Stimulated activated naive CD8-positive, alpha-beta T cell treated with anti-CD3 and anti-CD28 coated beads, Interleukin-15, amount 100 ng/mL, for 72 hours (primary cell): Measurements from ENCODE around the gene TNS1.

Source experiments
- ATAC-seq: fragments of 150-1000 bp; cut with Tn5 transposase; 2 replicates; pipeline ENCODE4 v1.10.0; 2021; ENCODE audit warnings: mild to moderate bottlenecking, moderate library complexity
- DNase-seq, 2 donors: peaks; one replicate each; pipeline ENCODE4 v3.0.0; 2021 to 2022
- H3K27ac Mint-ChIP-seq, 2 donors: one replicate each; pipeline ENCODE4 v1.8.0; 2022; ENCODE audit warnings: mild to moderate bottlenecking in 2 of 2, mixed read lengths in 2 of 2, moderate library complexity in 2 of 2
- H3K27me3 Mint-ChIP-seq: one replicate; pipeline ENCODE4 v1.8.0; 2022; ENCODE audit warnings: mixed read lengths
- H3K4me1 Mint-ChIP-seq: one replicate; pipeline ENCODE4 v1.8.0; 2022; ENCODE audit warnings: mild to moderate bottlenecking, mixed read lengths
- H3K4me3 Mint-ChIP-seq, 2 donors: one replicate each; pipeline ENCODE4 v1.8.0; 2022; ENCODE audit warnings: mild to moderate bottlenecking in 2 of 2, mixed read lengths in 2 of 2, moderate library complexity in 1 of 2
- H3K9me3 Mint-ChIP-seq, 2 donors: one replicate each; pipeline ENCODE4 v1.8.0; 2022; ENCODE audit warnings: mixed read lengths in 2 of 2

TNS1 gene

GRCh38 chr2:217999595-217999959, 3.2 kb downstream of the TNS1 start:
- Mint-ChIP-seq H3K27me3 (peaks cover 17% of the 10 kb centered on the region), H3K27ac (no peak overlapping the region), H3K4me3 (no peak overlapping the region), H3K9me3 (no peaks in the 10 kb centered on the region), H3K4me1 (peaks cover 9% of the 10 kb centered on the region)
- no peak for DNase-seq
- ATAC-seq, result no peak

- H3K27me3 Mint-ChIP-seq, result peaks cover 17% of the 10 kb centered on the region
- H3K27ac Mint-ChIP-seq, result no peak overlapping the region
- no peaks in the 10 kb centered on the region for H3K9me3 Mint-ChIP-seq
- H3K4me3 Mint-ChIP-seq, result no peak overlapping the region
- peaks cover 4% of the 10 kb centered on the region for H3K4me1 Mint-ChIP-seq
- ATAC-seq, result no peak
- DNase-seq, result no peak
Observed at GRCh38 chr2:217998926-217999594, 3.7 kb downstream of the TNS1 start.

- Mint-ChIP-seq H3K4me3 (no peak overlapping the region), H3K27ac (no peak overlapping the region), H3K9me3 (no peaks in the 10 kb centered on the region), H3K27me3 (peaks cover 13% of the 10 kb centered on the region), H3K4me1 (no peaks in the 10 kb centered on the region)
- DNase-seq (no peak), ATAC-seq (no peak)
Observed at GRCh38 chr2:217997510-217997909, 5.3 kb downstream of the TNS1 start.

- Mint-ChIP-seq H3K9me3 (no peaks in the 10 kb centered on the region), H3K4me1 (no peaks in the 10 kb centered on the region), H3K27ac (no peak overlapping the region), H3K4me3 (no peak overlapping the region), H3K27me3 (peaks cover 16% of the 10 kb centered on the region)
- ATAC-seq (no peak), DNase-seq (no peak)
Observed at GRCh38 chr2:217996361-217996760, 6.4 kb downstream of the TNS1 start.

- no peak overlapping the region for H3K27ac Mint-ChIP-seq
- no peaks in the 10 kb centered on the region for H3K9me3 Mint-ChIP-seq
- DNase-seq, result no peak
- H3K4me3 Mint-ChIP-seq, result no peak overlapping the region
- no peaks in the 10 kb centered on the region for H3K4me1 Mint-ChIP-seq
- peaks cover 13% of the 10 kb centered on the region for H3K27me3 Mint-ChIP-seq
- no peak for ATAC-seq
Observed at GRCh38 chr2:217995731-217996231, 7.0 kb downstream of the TNS1 start.

- Mint-ChIP-seq H3K4me1 (no peaks in the 10 kb centered on the region), H3K27ac (no peak overlapping the region), H3K9me3 (no peaks in the 10 kb centered on the region), H3K4me3 (no peak overlapping the region), H3K27me3 (peaks cover 13% of the 10 kb centered on the region)
- no peak for ATAC-seq
- DNase-seq, result no peak
Observed at GRCh38 chr2:217994776-217995274, 8.0 kb downstream of the TNS1 start.

- ATAC-seq, result peak; percentile 65
- H3K27ac Mint-ChIP-seq, result no peak overlapping the region
- H3K4me1 Mint-ChIP-seq, result no peaks in the 10 kb centered on the region
- no peaks in the 10 kb centered on the region for H3K9me3 Mint-ChIP-seq
- peaks cover 16% of the 10 kb centered on the region for H3K27me3 Mint-ChIP-seq
- peak; percentile 52 to 53 for DNase-seq
- H3K4me3 Mint-ChIP-seq, result no peak overlapping the region
Observed at GRCh38 chr2:217993817-217994463, 8.9 kb downstream of the TNS1 start.

- no peak overlapping the region for H3K27ac Mint-ChIP-seq
- DNase-seq, result no peak
- no peaks in the 10 kb centered on the region for H3K9me3 Mint-ChIP-seq
- peaks cover 21% of the 10 kb centered on the region for H3K27me3 Mint-ChIP-seq
- no peak overlapping the region for H3K4me3 Mint-ChIP-seq
- H3K4me1 Mint-ChIP-seq, result no peaks in the 10 kb centered on the region
- no peak for ATAC-seq
Observed at GRCh38 chr2:217993138-217993537, 9.7 kb downstream of the TNS1 start.

- Mint-ChIP-seq H3K27me3 (peaks cover 21% of the 10 kb centered on the region), H3K4me1 (no peaks in the 10 kb centered on the region), H3K27ac (no peak overlapping the region), H3K4me3 (no peak overlapping the region), H3K9me3 (no peaks in the 10 kb centered on the region)
- ATAC-seq (no peak), DNase-seq (no peak)
Observed at GRCh38 chr2:217992061-217992460, 10.7 kb downstream of the TNS1 start.

GRCh38 chr2:217990791-217991465, 11.9 kb downstream of the TNS1 start:
- no peak for ATAC-seq
- Mint-ChIP-seq H3K4me3 (no peak overlapping the region), H3K27me3 (peaks cover 21% of the 10 kb centered on the region), H3K4me1 (no peaks in the 10 kb centered on the region), H3K9me3 (no peaks in the 10 kb centered on the region), H3K27ac (no peak overlapping the region)
- DNase-seq, result no peak

- H3K9me3 Mint-ChIP-seq, result no peaks in the 10 kb centered on the region
- H3K27ac Mint-ChIP-seq, result no peak overlapping the region
- ATAC-seq, result no peak
- no peak for DNase-seq
- no peaks in the 10 kb centered on the region for H3K4me1 Mint-ChIP-seq
- peaks cover 21% of the 10 kb centered on the region for H3K27me3 Mint-ChIP-seq
- no peak overlapping the region for H3K4me3 Mint-ChIP-seq
Observed at GRCh38 chr2:217990389-217990788, 12.4 kb downstream of the TNS1 start.

- no peaks in the 10 kb centered on the region for H3K4me1 Mint-ChIP-seq
- DNase-seq (no peak), ATAC-seq (no peak)
- H3K27ac Mint-ChIP-seq, result no peak overlapping the region
- H3K9me3 Mint-ChIP-seq, result no peaks in the 10 kb centered on the region
- H3K4me3 Mint-ChIP-seq, result no peak overlapping the region
- peaks cover 21% of the 10 kb centered on the region for H3K27me3 Mint-ChIP-seq
Observed at GRCh38 chr2:217989221-217989948, 13.4 kb downstream of the TNS1 start.

GRCh38 chr2:217988840-217989204, 14.0 kb downstream of the TNS1 start:
- H3K4me1 Mint-ChIP-seq, result no peaks in the 10 kb centered on the region
- DNase-seq (no peak), ATAC-seq (peak; percentile 15)
- H3K4me3 Mint-ChIP-seq, result no peak overlapping the region
- peaks cover 21% of the 10 kb centered on the region for H3K27me3 Mint-ChIP-seq
- H3K9me3 Mint-ChIP-seq, result no peaks in the 10 kb centered on the region
- peak overlapping the region in 1 of 2 donors; percentile 1 for H3K27ac Mint-ChIP-seq

- DNase-seq (peak; percentile 61 to 71), ATAC-seq (peak; percentile 65)
- Mint-ChIP-seq H3K27me3 (peaks cover 21% of the 10 kb centered on the region), H3K4me3 (no peak overlapping the region), H3K4me1 (no peaks in the 10 kb centered on the region), H3K9me3 (no peaks in the 10 kb centered on the region), H3K27ac (no peak overlapping the region)
Observed at GRCh38 chr2:217988014-217988839, 14.6 kb downstream of the TNS1 start.

- DNase-seq, result no peak
- Mint-ChIP-seq H3K4me3 (no peak overlapping the region), H3K9me3 (no peaks in the 10 kb centered on the region), H3K27ac (no peak overlapping the region), H3K4me1 (no peaks in the 10 kb centered on the region), H3K27me3 (peaks cover 17% of the 10 kb centered on the region)
- no peak for ATAC-seq
Observed at GRCh38 chr2:217987391-217987790, 15.4 kb downstream of the TNS1 start.
